OCI-LY7 (cell line): ENCODE data around the gene STX8. TPM values are rescaled to one million over a fixed set of nuclear protein-coding genes. Genes with fewer than 3 reads are reported as not detected.

ENCODE experiments used
- BruUV-seq: library from RNA; stranded (reverse); fragments of 400-500 nt; replicated peaks from 2 replicates; lab custom pipeline; 2021; lab: Mats Ljungman, UMichigan
- CTCF ChIA-PET: fragments of 300-600 bp; sonication (Branson Sonifier 250); formaldehyde crosslinking; loops from one replicate; lab custom pipeline; 2022; ENCODE audit warnings: antibody characterized with exemption; ENCODE audit not compliant: unreplicated experiment; lab: Charles Lee
- POLR2A ChIA-PET: fragments of 300-600 bp; sonication (Branson Sonifier 250); formaldehyde crosslinking; loops from one replicate; lab custom pipeline; 2022; ENCODE audit warnings: antibody characterized with exemption; lab: Charles Lee
- DNase-seq: peaks from one replicate; pipeline ENCODE4 v3.0.0-alpha.2; 2015; ENCODE audit warnings: low spot score
- H2AFZ ChIP-seq: fragments of 200-600 bp; sonication (generic), shearing (Covaris generic); 2 replicates; pipeline ENCODE4 v1.6.1; 2014; ENCODE audit warnings: mild to moderate bottlenecking, antibody characterized with exemption, low read length, moderate library complexity
- H3K27ac ChIP-seq: fragments of 200-600 bp; sonication (generic); 2 replicates; pipeline ENCODE4 v1.5.1; 2014; ENCODE audit warnings: mixed run types, low read depth, mild to moderate bottlenecking, moderate library complexity, low read length, inconsistent platforms; ENCODE audit not compliant: poor library complexity, severe bottlenecking
- H3K36me3 ChIP-seq: fragments of 200-600 bp; sonication (generic); 2 replicates; pipeline ENCODE4 v1.6.1; 2014; ENCODE audit warnings: mild to moderate bottlenecking, antibody characterized with exemption, low read length, moderate library complexity, mixed read lengths; ENCODE audit not compliant: insufficient read depth
- H3K4me1 ChIP-seq: fragments of 200-600 bp; sonication (generic); 2 replicates; pipeline ENCODE4 v1.5.1; 2014; ENCODE audit warnings: mild to moderate bottlenecking, low read length; ENCODE audit not compliant: insufficient read depth, poor library complexity, severe bottlenecking
- H3K4me2 ChIP-seq: fragments of 200-600 bp; sonication (generic); 2 replicates; pipeline ENCODE4 v1.6.1; 2014; ENCODE audit warnings: mild to moderate bottlenecking, low read length
- H3K4me3 ChIP-seq: fragments of 200-600 bp; sonication (generic); 2 replicates; pipeline ENCODE4 v1.5.1; 2014; ENCODE audit warnings: mild to moderate bottlenecking, low read depth, low read length; ENCODE audit not compliant: poor library complexity, severe bottlenecking
- H3K79me2 ChIP-seq: fragments of 200-600 bp; sonication (generic); 2 replicates; pipeline ENCODE4 v1.6.1; 2016; ENCODE audit warnings: low read depth, mild to moderate bottlenecking, low read length, moderate library complexity, mixed read lengths; ENCODE audit not compliant: insufficient read depth
- H3K9me2 ChIP-seq: fragments of 200-600 bp; sonication (generic); 2 replicates; pipeline ENCODE4 v1.6.1; 2016; ENCODE audit warnings: mild to moderate bottlenecking, low read length, mixed read lengths; ENCODE audit not compliant: insufficient read depth
- H3K9me3 ChIP-seq: fragments of 200-600 bp; sonication (generic); 2 replicates; pipeline ENCODE4 v1.6.1; 2014; ENCODE audit warnings: mild to moderate bottlenecking, mixed run types, low read length, mixed read lengths
- H4K20me1 ChIP-seq: fragments of 200-600 bp; sonication (generic); 2 replicates; pipeline ENCODE4 v1.6.1; 2014; ENCODE audit warnings: mild to moderate bottlenecking, antibody characterized with exemption, low read length, moderate library complexity, mixed read lengths; ENCODE audit not compliant: insufficient read depth
- CTCF ChIP-seq: fragments of 200-600 bp; sonication (generic); conservative IDR thresholded peaks from 2 replicates; pipeline ENCODE4 v1.5.1; 2014; ENCODE audit warnings: mild to moderate bottlenecking, antibody characterized with exemption, low read length, moderate library complexity, mixed read lengths
- EZH2phosphoT487 ChIP-seq: fragments of 200-600 bp; sonication (generic); IDR thresholded peaks from 2 replicates; pipeline ENCODE4 v1.6.1; 2018; ENCODE audit warnings: low read depth, borderline replicate concordance, mild to moderate bottlenecking, mixed run types, antibody characterized with exemption, low read length, moderate library complexity, mixed read lengths
- intact Hi-C: fragments of 100-400 bp; cut with micrococcal nuclease; formaldehyde crosslinking; loops from one replicate; pipeline ENCODE4 v1.10.0; 2022; ENCODE audit not compliant: unreplicated experiment
- total RNA-seq, 2 experiments: library from RNA; depleted of rRNA in 1 of 2; stranded (reverse); fragments of >200 nt in 1 of 2; shearing (Covaris generic) in 1 of 2; gene quantifications; 2 replicates each; pipeline ENCODE4 v1.2.3, GENCODE V29; 2014 to 2022

The STX8 gene
- total RNA-seq, 2 experiments from 2014 or later: 56.7 to 69.0 TPM

- ChIA-PET POLR2A (no interaction called here), CTCF (no interaction called here)
- no TSS peak for BruUV-seq
- intact Hi-C loops: no loop called here
- Histone ChIP-seq H3K4me2 (no peak overlapping the region), H3K4me1 (no peaks in the 10 kb centered on the region), H2AFZ (no peak overlapping the region), H3K4me3 (no peak overlapping the region), H3K9me3 (peaks cover 14% of the 10 kb centered on the region; the same call in 1 of the 2 replicates), H4K20me1 (no peaks in the 10 kb centered on the region), H3K36me3 (no peaks in the 10 kb centered on the region), H3K9me2 (no peaks in the 10 kb centered on the region), H3K79me2 (no peaks in the 10 kb centered on the region), H3K27ac (no peak overlapping the region)
- TF ChIP-seq CTCF (no peak), EZH2phosphoT487 (no peak)
- DNase-seq: no peak
These were observed 362.3 kb downstream of the STX8 start for GRCh38 chr17:9213303-9213640.

GRCh38 chr17:9212376-9213302 is 363.0 kb downstream of the STX8 start:
- Histone ChIP-seq H3K4me1 (no peaks in the 10 kb centered on the region), H3K4me2 (no peak overlapping the region), H3K79me2 (no peaks in the 10 kb centered on the region), H3K9me3 (peaks cover 14% of the 10 kb centered on the region; the same call in 1 of the 2 replicates), H2AFZ (no peak overlapping the region), H3K9me2 (no peaks in the 10 kb centered on the region), H4K20me1 (no peaks in the 10 kb centered on the region), H3K36me3 (no peaks in the 10 kb centered on the region), H3K27ac (no peak overlapping the region), H3K4me3 (no peak overlapping the region)
- CTCF ChIA-PET: no interaction called here
- no peak for DNase-seq
- no TSS peak for BruUV-seq
- intact Hi-C loops: no loop called here
- POLR2A ChIA-PET: no interaction called here
- TF ChIP-seq EZH2phosphoT487 (no peak), CTCF (no peak)

GRCh38 chr17:9211133-9211765 is 364.4 kb downstream of the STX8 start:
- no peaks in the 10 kb centered on the region for H3K4me1 ChIP-seq
- CTCF ChIA-PET: no interaction called here
- no peak overlapping the region for H3K4me3 ChIP-seq
- no peaks in the 10 kb centered on the region for H3K36me3 ChIP-seq
- no peaks in the 10 kb centered on the region for H3K79me2 ChIP-seq
- H3K9me3 ChIP-seq: peaks cover 11% of the 10 kb centered on the region; the same call in 1 of the 2 replicates
- POLR2A ChIA-PET: no interaction called here
- no peak for TF ChIP-seq CTCF
- no peak overlapping the region for H3K27ac ChIP-seq
- H3K4me2 ChIP-seq: no peak overlapping the region
- H3K9me2 ChIP-seq: no peaks in the 10 kb centered on the region
- no peak for DNase-seq
- BruUV-seq: no TSS peak
- intact Hi-C loops: no loop called here
- no peaks in the 10 kb centered on the region for H4K20me1 ChIP-seq
- no peak overlapping the region for H2AFZ ChIP-seq
